Common myeloid progenitor, CD34-positive (primary cell): ENCODE measurements around the gene HDAC11.

ENCODE experiments used
- CTCF ChIA-PET: fragments of 350-600 bp; sonication (Branson Sonifier 250); formaldehyde crosslinking; loops from one replicate; lab custom pipeline; 2021; ENCODE audit warnings: antibody characterized with exemption; lab: Charles Lee
- POLR2A ChIA-PET: fragments of 350-600 bp; sonication (Branson Sonifier 250); formaldehyde crosslinking; loops from one replicate; lab custom pipeline; 2021; ENCODE audit warnings: antibody characterized with exemption; lab: Charles Lee
- DNase-seq, 3 donors: peaks; one replicate each; pipeline versions ENCODE4 v3.0.0 to v3.0.0-alpha.2; 2013
- H3K27ac ChIP-seq, 2 experiments: 1 replicate in 1 of 2; 2 replicates in 1 of 2; pipeline ENCODE4 v1.7.0; 2013; ENCODE audit warnings: inconsistent platforms in 2 of 2, low read length in 2 of 2, mild to moderate bottlenecking in 2 of 2, low read depth in 1 of 2, moderate library complexity in 1 of 2; ENCODE audit not compliant: severe bottlenecking in 2 of 2, insufficient read depth in 1 of 2, poor library complexity in 1 of 2
- H3K27me3 ChIP-seq, 5 experiments: replicated peaks in 2 of 5; 1 replicate in 3 of 5; 2 replicates in 2 of 5; pipeline versions ENCODE4 v1.6.1 to v1.7.0; 2013; ENCODE audit warnings: low read length in 4 of 5, mild to moderate bottlenecking in 2 of 5, moderate library complexity in 2 of 5, inconsistent platforms in 1 of 5; ENCODE audit not compliant: insufficient read depth in 5 of 5, control insufficient read depth in 4 of 5
- H3K36me3 ChIP-seq, 4 experiments: 1 replicate in 2 of 4; 2 replicates in 2 of 4; pipeline versions ENCODE4 v1.6.1 to v1.7.0; 2013; ENCODE audit warnings: low read length in 3 of 4, control low read depth in 1 of 4, mild to moderate bottlenecking in 1 of 4; ENCODE audit not compliant: control insufficient read depth in 4 of 4, insufficient read depth in 4 of 4
- H3K4me1 ChIP-seq, 4 experiments: 1 replicate in 3 of 4; 2 replicates in 1 of 4; pipeline versions ENCODE4 v1.6.1 to v1.7.1; 2013; ENCODE audit warnings: low read length in 3 of 4, mild to moderate bottlenecking in 3 of 4, control low read depth in 1 of 4, inconsistent platforms in 1 of 4, moderate library complexity in 1 of 4; ENCODE audit not compliant: control insufficient read depth in 4 of 4, insufficient read depth in 4 of 4; ENCODE audit errors: control extremely low read depth in 1 of 4
- H3K4me3 ChIP-seq, 7 experiments: 1 replicate in 4 of 7; 2 replicates in 3 of 7; pipeline versions ENCODE4 v1.5.1 to v1.7.0; 2013; ENCODE audit warnings: mild to moderate bottlenecking in 7 of 7, low read length in 6 of 7, moderate library complexity in 6 of 7, inconsistent platforms in 2 of 7, low read depth in 2 of 7, control low read depth in 1 of 7; ENCODE audit not compliant: insufficient read depth in 4 of 7, control insufficient read depth in 1 of 7; ENCODE audit errors: extremely low read depth in 1 of 7
- H3K9me3 ChIP-seq, 5 experiments: 1 replicate in 4 of 5; 2 replicates in 1 of 5; pipeline versions ENCODE4 v1.6.1 to v1.7.1; 2013; ENCODE audit warnings: low read length in 4 of 5, mild to moderate bottlenecking in 2 of 5, inconsistent platforms in 1 of 5, low read depth in 1 of 5, moderate library complexity in 1 of 5; ENCODE audit not compliant: control insufficient read depth in 4 of 5, insufficient read depth in 2 of 5; ENCODE audit errors: control extremely low read depth in 1 of 5
- WGBS: methylation state at CpG from one replicate; pipeline ENCODE4 v1.1.5; 2013; ENCODE audit not compliant: insufficient coverage; 5-methylcytosine and 5-hydroxymethylcytosine counted together

HDAC11 gene

DNA sequence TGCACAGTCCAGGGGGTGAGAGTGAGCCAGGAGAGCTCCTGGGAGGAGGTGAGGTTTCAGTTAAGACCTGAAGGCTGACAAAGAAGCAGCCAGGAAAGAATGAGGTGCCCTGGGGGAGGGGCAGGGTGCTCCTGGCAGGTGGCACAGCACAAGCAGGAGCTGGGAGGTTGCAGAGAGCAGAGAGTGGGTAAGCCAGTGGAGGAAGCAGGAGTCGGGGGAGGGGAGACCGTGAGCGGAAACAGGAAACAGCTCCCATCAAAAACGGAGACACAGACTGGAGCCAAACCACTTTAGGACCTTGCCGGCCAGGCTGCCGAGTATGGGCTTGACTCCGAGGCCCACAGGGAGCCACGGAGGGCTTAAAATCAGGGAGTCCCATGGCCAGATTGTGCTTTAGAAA is 56.7 kb downstream of the HDAC11 start:
- no peaks in the 10 kb centered on the region for H3K27me3 ChIP-seq
- peaks cover 0 to 14% (median 12%) of the 10 kb centered on the region in 4 experiments for H3K4me1 ChIP-seq
- WGBS: 0% methylated on average over 8 of the region's 8 CpGs
- peak overlapping the region in 1 of 7 experiments; percentile 31 for H3K4me3 ChIP-seq
- ChIA-PET CTCF (interaction anchor here (1.6 kb wide), 1 partner anchor 8 kb away, joined by 4 read pairs; no protein-coding TSS in a partner anchor), POLR2A (no interaction called here)
- H3K27ac ChIP-seq: no peak overlapping the region
- peak in 2 of 3 donors; percentile 15 for DNase-seq
- no peaks in the 10 kb centered on the region for H3K36me3 ChIP-seq
- peaks cover 0 to 4% (median 0%) of the 10 kb centered on the region in 5 experiments for H3K9me3 ChIP-seq

- Histone ChIP-seq H3K36me3 (no peaks in the 10 kb centered on the region), H3K4me3 (peak overlapping the region in 1 of 7 experiments; percentile 31), H3K4me1 (peaks cover 0 to 14% (median 12%) of the 10 kb centered on the region in 4 experiments), H3K9me3 (peaks cover 0 to 4% (median 0%) of the 10 kb centered on the region in 5 experiments), H3K27ac (no peak overlapping the region), H3K27me3 (no peaks in the 10 kb centered on the region)
- 83% methylated on average over 2 of the region's 6 CpGs for WGBS
- ChIA-PET CTCF (interaction anchor here (1.0 to 2.2 kb wide), 4 partner anchors 9 to 110 kb away, joined by 3 to 9 read pairs (median 4); no protein-coding TSS in a partner anchor), POLR2A (no interaction called here)
- no peak for DNase-seq
Observed at GRCh38 chr3:13537244-13537908, 57.3 kb downstream of the HDAC11 start.

- Histone ChIP-seq H3K9me3 (peaks cover 0 to 6% (median 0%) of the 10 kb centered on the region in 5 experiments), H3K36me3 (no peaks in the 10 kb centered on the region), H3K27me3 (no peaks in the 10 kb centered on the region), H3K4me3 (no peak overlapping the region), H3K4me1 (peaks cover 0 to 14% (median 12%) of the 10 kb centered on the region in 4 experiments), H3K27ac (no peak overlapping the region)
- POLR2A ChIA-PET: no interaction called here
- WGBS: 100% methylated on average over 4 of the region's 6 CpGs
- CTCF ChIA-PET: interaction anchor here (1.0 to 2.2 kb wide), 3 partner anchors 13 to 110 kb away, joined by 3 to 9 read pairs (median 4); no protein-coding TSS in a partner anchor
- no peak for DNase-seq
Observed at GRCh38 chr3:13537909-13538296, 57.8 kb downstream of the HDAC11 start.

DNA sequence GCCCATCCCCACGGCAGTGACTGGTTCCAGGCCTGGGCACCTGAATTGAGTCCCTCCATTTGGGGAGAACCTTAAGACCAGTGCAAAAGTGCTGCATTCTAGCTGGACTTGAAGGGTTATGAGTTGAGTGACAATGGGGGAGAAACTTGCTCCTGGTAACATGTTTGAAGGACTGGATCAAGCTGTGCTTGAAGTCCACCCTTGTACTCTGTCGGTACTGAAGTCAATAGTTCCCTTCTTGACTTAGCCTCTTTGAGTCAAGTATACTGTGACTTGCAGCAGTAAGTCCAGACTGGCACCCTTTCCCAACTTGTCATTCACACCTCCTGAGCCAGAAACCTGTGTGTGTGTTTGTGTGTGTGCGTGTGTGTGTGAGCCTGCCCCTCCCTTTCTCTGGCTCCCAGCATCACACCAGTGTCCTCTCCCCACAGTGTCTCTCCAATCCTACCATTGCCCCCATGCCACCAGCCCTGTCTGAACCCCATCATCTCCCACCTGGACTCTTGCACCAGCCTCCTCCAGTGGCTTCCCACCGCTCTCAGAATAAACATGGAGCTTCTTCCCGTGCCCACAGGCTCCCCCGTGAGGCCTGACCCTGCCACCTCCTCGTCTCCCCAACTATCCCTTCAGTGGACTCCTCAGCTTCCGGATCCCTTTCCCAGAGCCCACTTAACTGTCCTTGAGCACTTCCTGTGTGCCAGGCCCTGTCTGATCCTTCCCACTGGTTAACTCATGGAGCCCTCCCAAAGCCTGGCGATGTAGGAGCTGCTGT is 58.6 kb downstream of the HDAC11 start:
- POLR2A ChIA-PET: no interaction called here
- H3K27me3 ChIP-seq: no peaks in the 10 kb centered on the region
- H3K4me3 ChIP-seq: no peak overlapping the region
- H3K36me3 ChIP-seq: no peaks in the 10 kb centered on the region
- no peak overlapping the region for H3K27ac ChIP-seq
- DNase-seq: no peak
- CTCF ChIA-PET: interaction anchor here (1.0 to 2.2 kb wide), 4 partner anchors 12 to 109 kb away, joined by 3 to 9 read pairs (median 5); no protein-coding TSS in a partner anchor
- peaks cover 0 to 14% (median 12%) of the 10 kb centered on the region in 4 experiments for H3K4me1 ChIP-seq
- H3K9me3 ChIP-seq: peaks cover 0 to 6% (median 0%) of the 10 kb centered on the region in 5 experiments
- WGBS: 96% methylated on average over 7 of the region's 9 CpGs

DNA sequence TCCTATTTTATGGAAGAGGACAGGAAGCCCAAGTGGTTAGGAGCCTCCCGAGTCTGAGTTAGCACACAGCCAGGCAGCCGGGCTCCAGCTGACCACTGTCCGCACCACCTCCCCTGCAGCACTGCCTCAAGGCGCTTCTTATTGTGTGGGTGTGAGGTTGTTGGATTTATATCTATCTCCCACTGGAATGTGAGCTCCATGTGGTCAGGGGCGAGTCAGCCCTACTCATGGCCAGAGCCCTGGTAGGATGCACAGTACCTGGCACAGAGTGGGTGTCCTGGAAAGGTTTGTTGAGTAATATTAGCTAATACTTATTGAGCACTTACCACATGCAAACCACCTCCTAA is 59.2 kb downstream of the HDAC11 start:
- Histone ChIP-seq H3K4me3 (no peak overlapping the region), H3K27me3 (no peaks in the 10 kb centered on the region), H3K4me1 (peaks cover 0 to 17% (median 14%) of the 10 kb centered on the region in 4 experiments), H3K27ac (no peak overlapping the region), H3K36me3 (no peaks in the 10 kb centered on the region), H3K9me3 (peaks cover 0 to 6% (median 0%) of the 10 kb centered on the region in 5 experiments)
- 100% methylated on average over 1 of the region's 5 CpGs for WGBS
- ChIA-PET POLR2A (no interaction called here), CTCF (interaction anchor here (2.2 kb wide), 2 partner anchors 12 to 109 kb away, joined by 6 to 9 read pairs; no protein-coding TSS in a partner anchor)
- DNase-seq: no peak

- DNase-seq: no peak
- Histone ChIP-seq H3K4me3 (no peak overlapping the region), H3K9me3 (peaks cover 0 to 6% (median 0%) of the 10 kb centered on the region in 5 experiments), H3K4me1 (peaks cover 0 to 21% (median 18%) of the 10 kb centered on the region in 4 experiments), H3K36me3 (no peaks in the 10 kb centered on the region), H3K27me3 (no peaks in the 10 kb centered on the region), H3K27ac (no peak overlapping the region)
- ChIA-PET POLR2A (no interaction called here), CTCF (interaction anchor here (0.8 to 2.2 kb wide), 3 partner anchors 11 to 108 kb away, joined by 3 to 9 read pairs (median 6); no protein-coding TSS in a partner anchor)
- WGBS: 92% methylated on average over 7 of the region's 8 CpGs
Observed at GRCh38 chr3:13539671-13540070, 59.6 kb downstream of the HDAC11 start.
